ENCODE data around the gene TEAD1. TPM values are rescaled to one million over a fixed set of nuclear protein-coding genes. Genes with fewer than 3 reads are reported as not detected.

The TEAD1 gene
- total and polyA plus RNA-seq, 9 of the 15 experiments (the other 6 are each of a cell fraction or from before 2014, with no cell fraction given): 1.7 to 17.7 (median 10.8) TPM

DNA sequence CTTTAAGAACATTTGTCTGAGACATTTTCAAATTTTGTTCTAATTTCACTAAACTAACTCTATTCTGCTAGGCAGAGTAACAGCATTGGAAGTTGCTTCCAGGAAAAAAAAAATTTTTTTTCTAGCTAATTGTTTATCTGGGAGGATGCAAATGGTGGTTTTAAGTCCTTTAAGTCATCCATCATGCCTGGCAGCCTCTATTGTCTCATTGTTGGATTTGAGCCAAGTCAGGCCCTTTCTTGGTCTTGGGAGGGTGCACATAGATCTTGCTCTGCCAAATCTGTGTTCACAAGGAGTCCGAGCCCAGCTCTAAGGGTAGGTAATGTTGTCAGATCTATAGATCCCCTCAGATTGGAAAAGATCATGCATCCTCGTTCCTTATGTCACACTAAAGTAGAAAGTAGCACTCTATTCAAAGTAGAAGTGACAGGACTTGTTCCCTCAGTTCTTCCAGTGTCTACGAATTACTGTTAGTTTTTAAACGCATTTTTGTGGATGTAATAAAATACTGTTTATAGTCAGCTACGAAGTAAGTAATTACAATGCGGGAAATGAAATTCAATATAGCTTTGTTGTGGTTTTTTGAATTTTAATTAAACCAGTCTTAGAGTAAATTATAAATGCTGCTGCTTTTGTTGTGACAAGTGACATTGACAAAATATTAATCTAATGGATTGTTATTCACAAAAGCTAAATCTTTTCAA, 168.9 kb downstream of the TEAD1 start (continued):
- peak; percentile 77 for TF ChIP-seq JUND (IDR thresholded peaks at IDR 0.05; ENCODE audit: borderline replicate concordance, low read depth, low read length)
- peak; percentile 68; the same call in 2 of the 3 replicates for TF ChIP-seq JUND (tag; IDR thresholded peaks at IDR 0.05; ENCODE audit: borderline replicate concordance, low read depth, low read length)
- peak in 1 of 3 experiments; percentile 37 for TF ChIP-seq YY1 (IDR thresholded peaks at IDR 0.05; ENCODE audit: borderline replicate concordance in 1 of 3, control insufficient read depth in 1 of 3, extremely low read depth in 1 of 3, insufficient read depth in 3 of 3, insufficient read length in 1 of 3, insufficient replicate concordance in 2 of 3, low read depth in 1 of 3, low read length in 2 of 3)
- TF ChIP-seq, protein P1, sequence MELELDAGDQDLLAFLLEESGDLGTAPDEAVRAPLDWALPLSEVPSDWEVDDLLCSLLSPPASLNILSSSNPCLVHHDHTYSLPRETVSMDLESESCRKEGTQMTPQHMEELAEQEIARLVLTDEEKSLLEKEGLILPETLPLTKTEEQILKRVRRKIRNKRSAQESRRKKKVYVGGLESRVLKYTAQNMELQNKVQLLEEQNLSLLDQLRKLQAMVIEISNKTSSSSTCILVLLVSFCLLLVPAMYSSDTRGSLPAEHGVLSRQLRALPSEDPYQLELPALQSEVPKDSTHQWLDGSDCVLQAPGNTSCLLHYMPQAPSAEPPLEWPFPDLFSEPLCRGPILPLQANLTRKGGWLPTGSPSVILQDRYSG (tag; conservative IDR thresholded peaks at IDR 0.05; ENCODE audit: low read depth): no peak
- TF ChIP-seq EGR1 (conservative IDR thresholded peaks at IDR 0.05): no peak
- TF ChIP-seq MIER1 (IDR thresholded peaks at IDR 0.05; ENCODE audit: low read depth): no peak
- peak; percentile 25; the same call in 1 of the 2 replicates for TF ChIP-seq CBFA2T2 (conservative IDR thresholded peaks at IDR 0.05)
- TF ChIP-seq CBX3 (IDR thresholded peaks at IDR 0.05; ENCODE audit: borderline replicate concordance in 1 of 2, low read length in 2 of 2): no peak
- TF ChIP-seq, protein P2, sequence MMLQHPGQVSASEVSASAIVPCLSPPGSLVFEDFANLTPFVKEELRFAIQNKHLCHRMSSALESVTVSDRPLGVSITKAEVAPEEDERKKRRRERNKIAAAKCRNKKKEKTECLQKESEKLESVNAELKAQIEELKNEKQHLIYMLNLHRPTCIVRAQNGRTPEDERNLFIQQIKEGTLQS (IDR thresholded peaks at IDR 0.05): peak; percentile 10; the same call in 1 of the 2 replicates
- TF ChIP-seq, protein P2 (CRISPR knock-in tag; conservative IDR thresholded peaks at IDR 0.05): no peak
- TF ChIP-seq STAT5B (CRISPR knock-in tag; IDR thresholded peaks at IDR 0.05): no peak
- TF ChIP-seq TAF9B (IDR thresholded peaks at IDR 0.05; ENCODE audit: partially characterized antibody): no peak
- TF ChIP-seq DNMT1 (IDR thresholded peaks at IDR 0.05): no peak
- TF ChIP-seq, protein P3, sequence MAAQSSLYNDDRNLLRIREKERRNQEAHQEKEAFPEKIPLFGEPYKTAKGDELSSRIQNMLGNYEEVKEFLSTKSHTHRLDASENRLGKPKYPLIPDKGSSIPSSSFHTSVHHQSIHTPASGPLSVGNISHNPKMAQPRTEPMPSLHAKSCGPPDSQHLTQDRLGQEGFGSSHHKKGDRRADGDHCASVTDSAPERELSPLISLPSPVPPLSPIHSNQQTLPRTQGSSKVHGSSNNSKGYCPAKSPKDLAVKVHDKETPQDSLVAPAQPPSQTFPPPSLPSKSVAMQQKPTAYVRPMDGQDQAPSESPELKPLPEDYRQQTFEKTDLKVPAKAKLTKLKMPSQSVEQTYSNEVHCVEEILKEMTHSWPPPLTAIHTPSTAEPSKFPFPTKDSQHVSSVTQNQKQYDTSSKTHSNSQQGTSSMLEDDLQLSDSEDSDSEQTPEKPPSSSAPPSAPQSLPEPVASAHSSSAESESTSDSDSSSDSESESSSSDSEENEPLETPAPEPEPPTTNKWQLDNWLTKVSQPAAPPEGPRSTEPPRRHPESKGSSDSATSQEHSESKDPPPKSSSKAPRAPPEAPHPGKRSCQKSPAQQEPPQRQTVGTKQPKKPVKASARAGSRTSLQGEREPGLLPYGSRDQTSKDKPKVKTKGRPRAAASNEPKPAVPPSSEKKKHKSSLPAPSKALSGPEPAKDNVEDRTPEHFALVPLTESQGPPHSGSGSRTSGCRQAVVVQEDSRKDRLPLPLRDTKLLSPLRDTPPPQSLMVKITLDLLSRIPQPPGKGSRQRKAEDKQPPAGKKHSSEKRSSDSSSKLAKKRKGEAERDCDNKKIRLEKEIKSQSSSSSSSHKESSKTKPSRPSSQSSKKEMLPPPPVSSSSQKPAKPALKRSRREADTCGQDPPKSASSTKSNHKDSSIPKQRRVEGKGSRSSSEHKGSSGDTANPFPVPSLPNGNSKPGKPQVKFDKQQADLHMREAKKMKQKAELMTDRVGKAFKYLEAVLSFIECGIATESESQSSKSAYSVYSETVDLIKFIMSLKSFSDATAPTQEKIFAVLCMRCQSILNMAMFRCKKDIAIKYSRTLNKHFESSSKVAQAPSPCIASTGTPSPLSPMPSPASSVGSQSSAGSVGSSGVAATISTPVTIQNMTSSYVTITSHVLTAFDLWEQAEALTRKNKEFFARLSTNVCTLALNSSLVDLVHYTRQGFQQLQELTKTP (IDR thresholded peaks at IDR 0.05; ENCODE audit: low read depth in 1 of 2, partially characterized antibody in 2 of 2): no peak
- TF ChIP-seq ZNF197 (CRISPR knock-in tag; IDR thresholded peaks at IDR 0.05; ENCODE audit: low read depth): no peak
- TF ChIP-seq ZNF589 (CRISPR knock-in tag; IDR thresholded peaks at IDR 0.05; ENCODE audit: low read depth): no peak
- TF ChIP-seq CXXC5 (CRISPR knock-in tag; IDR thresholded peaks at IDR 0.05): no peak; the same call in 1 of the 2 replicates
- no peak for TF ChIP-seq ZNF431 (CRISPR knock-in tag; IDR thresholded peaks at IDR 0.05)
- TF ChIP-seq BACH1 (tag; IDR thresholded peaks at IDR 0.05): no peak
- TF ChIP-seq RFX5 (IDR thresholded peaks at IDR 0.05; ENCODE audit: low read depth, low read length): no peak
- no peak for TF ChIP-seq BCL6 (CRISPR knock-in tag; IDR thresholded peaks at IDR 0.05)
- no peak for TF ChIP-seq HMGN3 (IDR thresholded peaks at IDR 0.05; ENCODE audit: borderline replicate concordance, extremely low read depth, insufficient read length, low read depth, low read length)
